Trophoblast cell (in vitro differentiated cells and primary cell): ENCODE data around the gene KRABD2.

Experiments
- DNase-seq, 2 donors: peaks; one replicate each; pipeline ENCODE4 v3.0.0-alpha.2; 2016
- H2AFZ ChIP-seq: 2 replicates; pipeline ENCODE4 v1.6.1; 2013; ENCODE audit warnings: low read length, moderate library complexity, mild to moderate bottlenecking; ENCODE audit not compliant: insufficient read depth, poor library complexity
- H2AK5ac ChIP-seq: 2 replicates; pipeline ENCODE4 v1.6.1; 2013; ENCODE audit warnings: mild to moderate bottlenecking, low read length
- H2BK120ac ChIP-seq: 2 replicates; pipeline ENCODE4 v1.6.1; 2013; ENCODE audit warnings: low read length, mild to moderate bottlenecking, moderate library complexity; ENCODE audit not compliant: insufficient read depth, poor library complexity
- H2BK12ac ChIP-seq: 2 replicates; pipeline ENCODE4 v1.6.1; 2013; ENCODE audit warnings: mild to moderate bottlenecking, low read length, moderate library complexity
- H2BK5ac ChIP-seq: 2 replicates; pipeline ENCODE4 v1.6.1; 2013; ENCODE audit warnings: low read length, low read depth, moderate library complexity, mild to moderate bottlenecking; ENCODE audit not compliant: poor library complexity
- H3K14ac ChIP-seq: 2 replicates; pipeline ENCODE4 v1.6.1; 2013; ENCODE audit warnings: mild to moderate bottlenecking, low read length
- H3K18ac ChIP-seq: 2 replicates; pipeline ENCODE4 v1.6.1; 2013; ENCODE audit warnings: mild to moderate bottlenecking, low read length
- H3K23ac ChIP-seq: 2 replicates; pipeline ENCODE4 v1.6.1; 2013; ENCODE audit warnings: low read length
- H3K27ac ChIP-seq: 2 replicates; pipeline ENCODE4 v1.5.1; 2013; ENCODE audit warnings: low read depth, mild to moderate bottlenecking, inconsistent platforms, low read length, moderate library complexity
- H3K27me3 ChIP-seq: 2 replicates; pipeline ENCODE4 v1.6.1; 2013; ENCODE audit warnings: inconsistent platforms, mild to moderate bottlenecking, low read length, moderate library complexity; ENCODE audit not compliant: insufficient read depth
- H3K36me3 ChIP-seq, 2 experiments: 1 replicate in 1 of 2; 2 replicates in 1 of 2; pipeline ENCODE4 v1.6.1; 2013; ENCODE audit warnings: low read length in 2 of 2, mild to moderate bottlenecking in 2 of 2, moderate library complexity in 1 of 2; ENCODE audit not compliant: insufficient read depth in 2 of 2, control insufficient read depth in 1 of 2
- H3K4ac ChIP-seq: 2 replicates; pipeline ENCODE4 v1.6.1; 2013; ENCODE audit warnings: low read depth, mild to moderate bottlenecking, low read length, moderate library complexity
- H3K4me1 ChIP-seq, 2 experiments: 1 replicate in 1 of 2; 2 replicates in 1 of 2; pipeline ENCODE4 v1.6.1; 2013; ENCODE audit warnings: low read length in 2 of 2, mild to moderate bottlenecking in 2 of 2, moderate library complexity in 1 of 2; ENCODE audit not compliant: insufficient read depth in 2 of 2, control insufficient read depth in 1 of 2
- H3K4me2 ChIP-seq: 2 replicates; pipeline ENCODE4 v1.6.1; 2013; ENCODE audit warnings: inconsistent platforms, mild to moderate bottlenecking, low read length, moderate library complexity
- H3K4me3 ChIP-seq: 2 replicates; pipeline ENCODE4 v1.5.1; 2013; ENCODE audit warnings: mild to moderate bottlenecking, low read depth, low read length, inconsistent platforms
- H3K79me1 ChIP-seq: one replicate; pipeline ENCODE4 v1.6.1; 2013; ENCODE audit warnings: low read length
- H3K79me2 ChIP-seq: 2 replicates; pipeline ENCODE4 v1.6.1; 2013; ENCODE audit warnings: low read length, mild to moderate bottlenecking; ENCODE audit not compliant: control insufficient read depth, insufficient read depth, poor library complexity
- H3K9ac ChIP-seq: 2 replicates; pipeline ENCODE4 v1.6.1; 2013; ENCODE audit warnings: mild to moderate bottlenecking, low read length
- H3K9me3 ChIP-seq: 2 replicates; pipeline ENCODE4 v1.6.1; 2013; ENCODE audit warnings: low read depth, mild to moderate bottlenecking, control low read depth, inconsistent platforms, low read length; ENCODE audit not compliant: insufficient read depth
- H4K12ac ChIP-seq: 2 replicates; pipeline ENCODE4 v1.6.1; 2013; ENCODE audit warnings: low read depth, mild to moderate bottlenecking, low read length, moderate library complexity
- H4K8ac ChIP-seq: 2 replicates; pipeline ENCODE4 v1.6.1; 2013; ENCODE audit warnings: low read depth, mild to moderate bottlenecking, low read length, moderate library complexity
- H4K91ac ChIP-seq: one replicate; pipeline ENCODE4 v1.6.1; 2013; ENCODE audit warnings: low read depth, mild to moderate bottlenecking, low read length, moderate library complexity
- WGBS: extraction: QIAGEN DNeasy Blood & Tissue Kit; methylation state at CpG from one replicate; pipeline ENCODE4 v1.1.7; 2013; ENCODE audit warnings: missing lambda C conversion rate; ENCODE audit not compliant: insufficient read length, insufficient coverage; ENCODE audit errors: extremely low coverage; 5-methylcytosine and 5-hydroxymethylcytosine counted together

KRABD2 gene

DNA sequence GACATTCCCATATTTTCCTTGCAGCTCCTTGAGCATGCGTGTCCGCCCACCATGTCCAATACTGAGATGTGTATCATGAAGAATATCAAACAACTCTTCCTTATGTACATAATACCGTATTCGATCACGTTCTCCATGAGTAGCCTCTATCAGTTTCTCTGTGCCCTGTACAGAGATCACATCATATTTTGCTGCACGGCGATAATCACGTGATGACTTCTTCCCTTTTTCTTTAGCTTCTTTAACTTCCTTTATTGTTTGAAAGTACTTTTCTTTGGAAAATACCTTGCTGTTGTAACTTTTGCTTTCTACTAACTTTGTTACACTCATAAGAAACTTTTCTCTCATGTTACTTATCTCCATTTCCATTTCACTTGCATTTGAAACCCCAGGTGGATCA, 6.6 kb downstream of the KRABD2 start:
- H2BK120ac ChIP-seq: no peak overlapping the region
- H3K27ac ChIP-seq: no peak overlapping the region
- no peak overlapping the region for H3K4ac ChIP-seq
- H3K9ac ChIP-seq: no peak overlapping the region
- no CpG with 5 or more reads among the region's 8 CpGs for WGBS
- peaks cover 8 to 19% of the 10 kb centered on the region in 2 experiments for H3K36me3 ChIP-seq
- no peak overlapping the region for H2AFZ ChIP-seq
- H3K27me3 ChIP-seq: no peaks in the 10 kb centered on the region
- no peak overlapping the region for H4K8ac ChIP-seq
- H3K4me1 ChIP-seq: peaks cover 7 to 16% of the 10 kb centered on the region in 2 experiments
- no peak overlapping the region for H3K4me3 ChIP-seq
- no peak overlapping the region for H3K14ac ChIP-seq
- DNase-seq: peak in 1 of 2 donors; percentile 6
- no peak overlapping the region for H2BK12ac ChIP-seq
- H2AK5ac ChIP-seq: no peak overlapping the region
- no peak overlapping the region for H2BK5ac ChIP-seq
- H3K79me1 ChIP-seq: no peaks in the 10 kb centered on the region
- no peaks in the 10 kb centered on the region for H3K79me2 ChIP-seq
- H3K23ac ChIP-seq: no peak overlapping the region
- no peak overlapping the region for H3K4me2 ChIP-seq
- no peak overlapping the region for H3K18ac ChIP-seq
- H3K9me3 ChIP-seq: no peaks in the 10 kb centered on the region
- H4K12ac ChIP-seq: no peak overlapping the region
- H4K91ac ChIP-seq: no peak overlapping the region

DNA sequence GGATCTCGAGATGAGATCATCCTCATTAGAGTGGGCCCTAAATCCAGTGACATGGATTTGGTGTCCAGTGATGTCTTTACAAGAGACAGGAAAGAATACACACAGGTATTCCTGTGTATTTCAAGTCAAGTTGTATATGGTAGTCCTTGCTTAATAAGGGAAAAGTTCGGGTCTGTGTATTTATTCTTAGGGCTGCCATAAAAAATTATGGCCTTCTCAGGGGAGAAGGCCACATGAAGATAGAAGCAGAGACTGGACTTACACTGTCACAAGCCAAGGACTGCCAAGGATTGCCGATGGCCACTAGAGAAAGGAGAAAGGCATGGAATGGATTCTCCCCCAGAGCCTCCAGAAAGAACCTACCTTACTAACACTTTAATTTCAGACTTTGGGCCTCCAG, 8.3 kb downstream of the KRABD2 start:
- Histone ChIP-seq H3K23ac (no peak overlapping the region), H3K9ac (no peak overlapping the region), H3K36me3 (peaks cover 5 to 22% of the 10 kb centered on the region in 2 experiments), H4K8ac (no peak overlapping the region), H3K27me3 (no peaks in the 10 kb centered on the region), H3K4me3 (no peak overlapping the region), H3K4me2 (no peak overlapping the region), H2AFZ (no peak overlapping the region), H2AK5ac (no peak overlapping the region), H2BK120ac (no peak overlapping the region), H2BK12ac (no peak overlapping the region), H3K9me3 (no peaks in the 10 kb centered on the region), H3K4me1 (peaks cover 7 to 16% of the 10 kb centered on the region in 2 experiments), H3K14ac (no peak overlapping the region), H3K18ac (no peak overlapping the region), H4K91ac (no peak overlapping the region), H3K79me1 (no peaks in the 10 kb centered on the region), H3K27ac (no peak overlapping the region), H4K12ac (no peak overlapping the region), H2BK5ac (no peak overlapping the region), H3K79me2 (no peaks in the 10 kb centered on the region), H3K4ac (no peak overlapping the region)
- no peak for DNase-seq
- no CpG with 5 or more reads among the region's 3 CpGs for WGBS

DNA sequence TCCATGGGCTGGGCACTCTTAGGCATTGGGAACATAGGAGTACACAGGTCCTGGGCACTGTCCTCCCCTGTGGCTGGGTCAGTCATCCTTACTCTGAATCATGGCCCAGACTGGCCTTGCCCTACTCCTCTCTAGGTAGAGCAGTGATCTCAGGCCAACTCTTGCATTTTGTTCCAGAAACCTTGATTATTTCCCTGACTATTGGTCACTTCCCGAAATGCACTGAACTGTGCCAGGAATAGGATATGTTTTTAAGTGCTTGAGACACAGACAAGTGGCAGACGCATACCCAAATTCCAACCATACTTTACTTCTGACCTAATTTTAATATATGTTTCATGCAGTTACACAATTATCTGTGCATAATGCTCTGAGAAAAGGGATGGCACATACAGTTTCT, 10.3 kb downstream of the KRABD2 start:
- H3K36me3 ChIP-seq: peaks cover 5 to 19% of the 10 kb centered on the region in 2 experiments
- H3K9ac ChIP-seq: no peak overlapping the region
- no peak overlapping the region for H3K18ac ChIP-seq
- no peak overlapping the region for H3K14ac ChIP-seq
- H3K27ac ChIP-seq: no peak overlapping the region
- H2BK120ac ChIP-seq: no peak overlapping the region
- peaks cover 7 to 14% of the 10 kb centered on the region in 2 experiments for H3K4me1 ChIP-seq
- H3K4ac ChIP-seq: no peak overlapping the region
- H4K8ac ChIP-seq: no peak overlapping the region
- no peak overlapping the region for H2BK5ac ChIP-seq
- no peak overlapping the region for H3K4me3 ChIP-seq
- peak in 1 of 2 donors; percentile 53 for DNase-seq
- no peaks in the 10 kb centered on the region for H3K79me2 ChIP-seq
- no peaks in the 10 kb centered on the region for H3K27me3 ChIP-seq
- no peak overlapping the region for H2BK12ac ChIP-seq
- H3K23ac ChIP-seq: no peak overlapping the region
- no peak overlapping the region for H2AK5ac ChIP-seq
- no peak overlapping the region for H2AFZ ChIP-seq
- WGBS: no CpG with 5 or more reads among the region's 2 CpGs
- no peak overlapping the region for H4K91ac ChIP-seq
- H3K4me2 ChIP-seq: no peak overlapping the region
- H3K9me3 ChIP-seq: no peaks in the 10 kb centered on the region
- H4K12ac ChIP-seq: no peak overlapping the region
- H3K79me1 ChIP-seq: no peaks in the 10 kb centered on the region

DNA sequence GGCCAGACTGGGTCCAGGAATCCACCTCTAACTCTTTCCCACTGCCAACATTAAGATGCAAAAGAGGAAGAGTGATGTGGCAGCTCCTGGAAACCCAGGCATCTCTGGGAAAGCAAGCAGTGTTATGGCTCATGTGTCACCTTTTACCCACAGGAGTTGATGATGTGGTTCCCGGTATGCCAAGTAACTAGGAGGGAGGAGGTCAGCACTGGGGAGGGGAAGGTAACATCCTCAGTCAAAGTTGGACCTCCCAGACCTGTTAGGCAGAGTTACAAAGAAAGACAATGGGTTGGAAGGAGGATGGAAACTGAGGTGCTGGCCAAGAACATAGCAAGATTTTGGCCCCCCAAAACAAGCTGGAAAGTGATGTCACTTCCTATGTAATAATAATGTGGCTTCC, 11.4 kb downstream of the KRABD2 start:
- Histone ChIP-seq H2BK12ac (no peak overlapping the region), H3K23ac (no peak overlapping the region), H3K4ac (no peak overlapping the region), H3K36me3 (peaks cover 5 to 16% of the 10 kb centered on the region in 2 experiments), H2AK5ac (no peak overlapping the region), H3K27me3 (no peaks in the 10 kb centered on the region), H3K18ac (no peak overlapping the region), H4K12ac (no peak overlapping the region), H3K4me2 (no peak overlapping the region), H3K4me3 (no peak overlapping the region), H3K27ac (no peak overlapping the region), H2BK120ac (no peak overlapping the region), H3K14ac (no peak overlapping the region), H3K9ac (no peak overlapping the region), H3K4me1 (peaks cover 11 to 16% of the 10 kb centered on the region in 2 experiments), H3K79me1 (no peaks in the 10 kb centered on the region), H4K91ac (no peak overlapping the region), H3K79me2 (no peaks in the 10 kb centered on the region), H3K9me3 (no peaks in the 10 kb centered on the region), H4K8ac (no peak overlapping the region), H2BK5ac (no peak overlapping the region), H2AFZ (no peak overlapping the region)
- peak; percentile 27 to 38 for DNase-seq
- WGBS: no CpG with 5 or more reads among the region's 1 CpG
